Measurements from ENCODE around the gene ITGA7.

Gene ITGA7

GRCh38 chr12:55732288-55732687, 24.6 kb upstream of the ITGA7 start:
- Histone ChIP-seq H3K27me3 (ENCODE audit: insufficient read depth, low read length, poor library complexity, severe bottlenecking) (no peaks in the 10 kb centered on the region), H3K79me2 (ENCODE audit: insufficient read depth, low read length) (peaks cover 27% of the 10 kb centered on the region), H3K9me2 (replicated peaks; ENCODE audit: low read depth, low read length) (no peaks in the 10 kb centered on the region), H3K4me2 (ENCODE audit: low read depth, low read length, poor library complexity, severe bottlenecking) (peak overlapping the region; percentile 28), H3K4me1 (ENCODE audit: insufficient read depth, low read length, poor library complexity, severe bottlenecking) (peaks cover 32% of the 10 kb centered on the region), H3K4me3 (ENCODE audit: low read length, poor library complexity, severe bottlenecking) (no peak overlapping the region), H3K9ac (ENCODE audit: low read depth, low read length, poor library complexity, severe bottlenecking) (no peak overlapping the region), H2AFZ (ENCODE audit: low read length) (no peak overlapping the region), H3F3A (ENCODE audit: low read depth) (peaks cover 12% of the 10 kb centered on the region), H3K9me3 (ENCODE audit: insufficient read depth, low read depth, low read length) (no peaks in the 10 kb centered on the region), H4K20me1 (ENCODE audit: insufficient read depth, low read length, poor library complexity, severe bottlenecking) (peaks cover 9% of the 10 kb centered on the region), H3K36me3 (ENCODE audit: insufficient read depth, low read length) (no peaks in the 10 kb centered on the region)
- TF ChIP-seq EZH2phosphoT487 (IDR thresholded peaks at IDR 0.05; ENCODE audit: borderline replicate concordance) (no peak), CTCF (conservative IDR thresholded peaks at IDR 0.05; ENCODE audit: low read length) (no peak)

- H3K27me3 ChIP-seq (ENCODE audit: insufficient read depth, low read length, poor library complexity, severe bottlenecking): no peaks in the 10 kb centered on the region
- peak overlapping the region; percentile 94 for H3K9ac ChIP-seq (ENCODE audit: low read depth, low read length, poor library complexity, severe bottlenecking)
- peak overlapping the region; percentile 76 for H3K4me2 ChIP-seq (ENCODE audit: low read depth, low read length, poor library complexity, severe bottlenecking)
- peaks cover 12% of the 10 kb centered on the region for H3F3A ChIP-seq (ENCODE audit: low read depth)
- no peak for TF ChIP-seq EZH2phosphoT487 (IDR thresholded peaks at IDR 0.05; ENCODE audit: borderline replicate concordance)
- peak; percentile 47 for TF ChIP-seq CTCF (conservative IDR thresholded peaks at IDR 0.05; ENCODE audit: low read length)
- no peaks in the 10 kb centered on the region for H3K9me2 ChIP-seq (replicated peaks; ENCODE audit: low read depth, low read length)
- H3K9me3 ChIP-seq (ENCODE audit: insufficient read depth, low read depth, low read length): no peaks in the 10 kb centered on the region
- peak overlapping the region; percentile 80 for H3K4me3 ChIP-seq (ENCODE audit: low read length, poor library complexity, severe bottlenecking)
- no peaks in the 10 kb centered on the region; the same call in 1 of the 2 replicates for H3K36me3 ChIP-seq (ENCODE audit: insufficient read depth, low read length)
- peaks cover 34% of the 10 kb centered on the region for H3K4me1 ChIP-seq (ENCODE audit: insufficient read depth, low read length, poor library complexity, severe bottlenecking)
- H4K20me1 ChIP-seq (ENCODE audit: insufficient read depth, low read length, poor library complexity, severe bottlenecking): peaks cover 23% of the 10 kb centered on the region
- peaks cover 42% of the 10 kb centered on the region for H3K79me2 ChIP-seq (ENCODE audit: insufficient read depth, low read length)
- H2AFZ ChIP-seq (ENCODE audit: low read length): peak overlapping the region; percentile 68; the same call in 1 of the 2 replicates
Observed at GRCh38 chr12:55729819-55730818, 22.4 kb upstream of the ITGA7 start.

GRCh38 chr12:55728939-55729818, 21.5 kb upstream of the ITGA7 start, which contains the start of gene CD63:
Gene CD63 (minus strand): TSS chr12:55729009. CDS start chr12:55728341, 668 bp downstream.
- TF ChIP-seq EZH2phosphoT487 (IDR thresholded peaks at IDR 0.05; ENCODE audit: borderline replicate concordance): no peak
- TF ChIP-seq CTCF (conservative IDR thresholded peaks at IDR 0.05; ENCODE audit: low read length): no peak
- Histone ChIP-seq H4K20me1 (ENCODE audit: insufficient read depth, low read length, poor library complexity, severe bottlenecking) (peaks cover 23% of the 10 kb centered on the region), H3K4me2 (ENCODE audit: low read depth, low read length, poor library complexity, severe bottlenecking) (peak within 1 kb of the TSS; percentile 76), H3K9ac (ENCODE audit: low read depth, low read length, poor library complexity, severe bottlenecking) (peak within 1 kb of the TSS; percentile 94), H3K79me2 (ENCODE audit: insufficient read depth, low read length) (peaks cover 45% of the 10 kb centered on the region), H3K9me3 (ENCODE audit: insufficient read depth, low read depth, low read length) (no peaks in the 10 kb centered on the region), H3K27me3 (ENCODE audit: insufficient read depth, low read length, poor library complexity, severe bottlenecking) (no peaks in the 10 kb centered on the region), H3K4me1 (ENCODE audit: insufficient read depth, low read length, poor library complexity, severe bottlenecking) (peaks cover 38% of the 10 kb centered on the region), H3K36me3 (ENCODE audit: insufficient read depth, low read length) (peaks cover 3% of the 10 kb centered on the region; the same call in 1 of the 2 replicates), H2AFZ (ENCODE audit: low read length) (peak within 1 kb of the TSS; percentile 68), H3K4me3 (ENCODE audit: low read length, poor library complexity, severe bottlenecking) (peak within 1 kb of the TSS; percentile 80), H3F3A (ENCODE audit: low read depth) (peaks cover 12% of the 10 kb centered on the region), H3K9me2 (replicated peaks; ENCODE audit: low read depth, low read length) (no peaks in the 10 kb centered on the region)
